GM18861 (cell line): Measurements from ENCODE around the gene RUFY3.
"Not testable (repeated sequence)": the region's sequence is repeated elsewhere in the genome, so short reads cannot be mapped to it uniquely, and the experiment has no call there.

ENCODE experiments used
- ATAC-seq: cut with Tn5 transposase; IDR thresholded peaks from one replicate; pipeline ENCODE4 v1.9.1; 2021; ENCODE audit not compliant: unreplicated experiment

RUFY3 gene

DNA sequence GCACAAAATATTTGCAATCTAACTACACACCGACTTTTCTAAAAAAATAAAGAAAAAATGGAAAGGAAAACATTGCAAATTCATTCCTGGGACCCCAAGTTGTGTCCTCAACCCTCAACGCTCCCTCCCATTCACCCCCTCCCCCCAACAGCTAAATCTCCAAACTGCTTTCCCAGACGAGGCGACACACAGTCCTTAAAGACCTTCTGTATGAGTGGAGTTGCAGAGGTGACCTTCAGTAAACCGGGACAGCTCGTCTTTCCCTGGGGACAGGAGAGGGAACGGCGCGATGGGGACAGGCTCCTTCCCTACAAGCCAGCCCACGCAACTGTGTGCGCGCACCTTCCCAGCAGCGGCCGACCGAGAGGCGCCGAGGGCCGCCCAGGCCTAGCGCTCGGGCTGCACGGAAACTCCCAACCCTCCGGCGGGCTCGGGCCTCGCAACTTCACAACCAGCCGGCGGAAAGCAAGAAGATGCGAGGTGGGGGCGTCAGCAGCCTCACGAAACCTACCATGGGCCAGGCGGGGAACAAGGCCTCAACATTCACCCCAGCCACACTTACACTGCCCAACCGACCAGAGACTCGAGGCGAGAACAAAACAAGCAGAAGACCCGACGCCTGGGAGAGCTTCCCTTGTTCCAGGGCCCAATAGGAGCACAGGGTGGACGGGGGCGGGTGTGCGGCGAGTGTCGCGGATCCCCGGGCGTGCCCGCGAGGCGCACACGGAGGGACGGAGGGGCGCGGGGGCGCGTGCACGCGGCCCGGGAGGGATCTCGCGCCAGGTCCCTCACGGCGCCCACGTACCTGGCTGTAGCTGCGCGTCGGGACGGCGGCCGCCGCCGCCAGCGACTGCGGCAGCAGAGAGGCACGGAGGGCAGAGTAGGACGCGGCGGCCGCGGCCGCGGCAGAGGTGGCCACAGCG, 117.2 kb downstream of the RUFY3 start:
- ATAC-seq = peak; percentile 35

DNA sequence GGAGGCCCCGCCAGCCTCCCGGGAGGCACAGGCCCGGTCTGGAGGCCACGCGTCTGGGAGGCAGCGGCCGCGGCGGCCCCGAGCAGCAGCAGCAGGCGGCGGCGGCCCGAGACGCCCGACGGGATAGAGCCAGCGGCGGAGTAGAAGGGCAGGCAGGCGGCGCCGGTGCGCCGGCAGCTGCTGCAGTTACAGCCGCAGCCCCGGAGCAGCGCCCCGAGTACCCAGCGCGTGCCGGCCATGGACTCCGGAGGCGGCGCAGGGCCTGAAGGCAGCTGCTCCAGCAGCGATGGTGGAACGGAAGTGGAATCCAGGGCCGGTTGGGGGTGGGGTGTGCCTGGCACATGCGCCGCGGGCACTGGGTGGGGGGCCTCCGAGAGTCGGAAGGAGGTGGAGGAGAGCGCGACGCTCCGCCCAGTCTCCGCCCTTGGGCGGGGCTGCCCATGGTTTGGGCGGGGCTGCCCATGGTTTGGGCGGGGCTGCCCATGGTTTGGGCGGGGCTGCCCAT, 117.9 kb downstream of the RUFY3 start, which contains the start of gene GRSF1:
Gene GRSF1 (minus strand): TSS at position 302 of the 505 bp plus-strand sequence. CDS start 63 bp downstream, at position 239.
- peak; percentile 43 for ATAC-seq

DNA sequence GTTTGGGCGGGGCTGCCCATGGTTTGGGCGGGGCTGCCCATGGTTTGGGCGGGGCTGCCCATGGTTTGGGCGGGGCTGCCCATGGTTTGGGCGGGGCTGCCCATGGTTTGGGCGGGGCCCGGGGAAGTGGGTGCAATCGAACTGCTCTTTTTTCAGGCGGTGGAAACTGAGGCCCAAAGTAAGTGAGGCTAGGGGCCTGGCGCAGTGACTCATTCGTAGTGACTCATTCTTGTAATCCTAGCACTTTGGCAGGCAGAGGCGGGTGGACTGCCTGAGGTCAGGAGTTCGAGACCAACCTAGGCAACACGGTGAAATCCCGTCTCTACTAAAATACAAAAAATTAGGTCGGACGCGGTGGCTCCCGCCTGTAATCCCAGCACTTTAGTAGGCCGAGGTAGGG, 118.4 kb downstream of the RUFY3 start:
- not testable (repeated sequence) for ATAC-seq

DNA sequence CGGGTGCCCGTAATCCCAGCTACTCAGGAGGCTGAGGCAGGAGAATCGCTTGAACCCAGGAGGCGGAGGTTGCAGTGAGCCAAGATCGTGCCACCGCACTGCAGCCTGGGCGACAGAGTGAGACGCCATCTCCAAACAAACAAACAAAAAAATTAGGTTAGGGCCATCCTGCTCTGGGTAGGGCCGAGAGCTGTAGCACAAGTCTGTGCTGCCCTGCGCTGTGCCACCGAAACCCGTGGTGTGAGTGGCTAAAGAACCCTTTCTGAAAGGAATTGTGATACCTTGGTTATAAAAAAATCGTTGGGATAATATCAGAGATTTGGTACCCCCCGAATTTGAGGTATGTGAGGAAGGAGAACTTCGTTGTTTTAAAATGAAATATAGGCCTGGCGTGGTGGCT, 118.9 kb downstream of the RUFY3 start:
- ATAC-seq = not testable (repeated sequence)

DNA sequence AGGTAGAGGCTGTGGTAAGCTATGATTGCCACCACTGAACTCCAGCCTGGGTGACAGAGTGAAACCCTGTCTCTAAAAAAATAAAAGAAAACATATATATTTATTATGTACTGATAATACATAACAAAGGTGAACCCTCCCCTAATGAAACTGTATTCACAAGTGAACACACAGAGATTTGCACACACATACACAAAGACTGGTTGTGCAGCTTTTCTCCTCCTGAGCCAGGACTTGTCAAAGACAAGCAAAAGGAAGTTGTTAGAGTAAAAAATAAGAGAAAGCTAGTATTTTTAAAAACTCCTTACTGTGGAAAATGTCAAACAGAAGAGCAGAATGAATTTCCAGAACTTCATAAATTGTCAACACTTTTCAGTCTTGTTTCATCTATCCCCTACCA, 119.4 kb downstream of the RUFY3 start:
- no peak for ATAC-seq

DNA sequence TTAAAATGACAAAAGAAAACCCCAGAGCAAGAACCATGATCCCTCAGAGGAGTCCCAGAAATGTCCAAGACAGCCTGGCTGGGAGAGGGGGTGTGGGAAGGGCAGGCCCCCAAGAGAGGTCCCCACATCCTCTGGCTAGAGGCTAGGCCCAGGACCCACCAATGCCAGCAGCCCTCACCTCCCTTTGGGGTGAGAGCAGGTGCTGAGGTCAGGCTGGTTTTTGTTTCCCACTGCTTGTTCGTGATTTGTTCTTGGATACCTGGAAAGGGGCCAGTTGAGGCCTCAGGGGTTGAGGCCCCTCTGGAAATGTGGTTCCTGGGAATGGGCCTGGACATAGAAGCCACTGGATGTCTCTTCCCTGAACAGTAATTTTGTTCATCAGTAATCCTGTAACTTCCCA, 120.2 kb downstream of the RUFY3 start:
- no peak for ATAC-seq

DNA sequence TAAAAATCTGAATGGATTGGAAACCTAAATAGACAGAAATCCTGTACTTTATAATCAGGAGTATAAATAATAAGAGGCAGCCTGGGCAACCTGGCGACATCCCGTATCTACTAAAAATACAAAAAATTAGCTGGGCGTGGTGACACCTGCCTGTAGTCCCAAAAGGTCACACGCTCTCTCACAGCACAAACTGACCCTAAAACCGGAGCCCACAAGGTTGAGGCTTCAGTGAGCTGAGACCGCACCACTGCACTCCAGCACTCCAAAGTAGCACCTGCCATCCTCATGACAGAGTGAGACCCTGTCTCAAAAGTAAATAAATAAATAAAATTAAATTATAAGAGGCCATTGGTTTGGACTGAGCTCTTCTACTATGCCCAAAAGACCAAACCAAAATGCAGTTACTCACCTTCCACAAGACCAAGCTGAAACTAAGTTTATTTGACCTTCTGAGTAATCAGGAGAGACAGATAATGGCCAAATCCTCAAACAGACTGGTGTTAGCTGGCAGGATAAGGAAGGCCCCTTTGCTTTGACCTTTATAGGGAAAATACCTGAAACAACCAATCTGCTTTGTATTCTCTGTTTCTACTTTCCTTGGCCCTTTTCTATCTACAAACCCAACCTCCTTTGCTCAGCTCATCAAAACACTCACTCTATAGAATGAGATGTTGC, 121.1 kb downstream of the RUFY3 start:
- peak; percentile 32 for ATAC-seq

DNA sequence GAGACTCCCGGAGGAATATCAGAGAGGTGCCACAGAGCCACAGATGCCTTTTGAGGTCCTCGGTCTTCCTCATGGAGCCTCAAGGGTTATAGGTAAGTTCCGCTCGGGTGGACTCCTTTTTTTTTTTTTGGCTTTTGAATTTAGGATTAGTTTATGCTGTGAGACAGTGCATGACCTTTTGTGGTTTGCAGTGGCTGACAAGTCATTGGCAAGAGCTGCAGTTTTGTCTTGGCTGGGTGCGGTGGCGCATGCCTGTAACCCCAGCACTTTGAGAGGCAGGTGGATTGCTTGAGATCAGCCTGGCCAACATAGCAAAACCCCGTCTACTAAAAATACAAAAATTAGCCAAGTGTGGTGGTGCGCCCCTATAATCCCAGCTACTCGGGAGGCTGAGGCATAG, 122.4 kb downstream of the RUFY3 start:
- peak; percentile 36 for ATAC-seq

DNA sequence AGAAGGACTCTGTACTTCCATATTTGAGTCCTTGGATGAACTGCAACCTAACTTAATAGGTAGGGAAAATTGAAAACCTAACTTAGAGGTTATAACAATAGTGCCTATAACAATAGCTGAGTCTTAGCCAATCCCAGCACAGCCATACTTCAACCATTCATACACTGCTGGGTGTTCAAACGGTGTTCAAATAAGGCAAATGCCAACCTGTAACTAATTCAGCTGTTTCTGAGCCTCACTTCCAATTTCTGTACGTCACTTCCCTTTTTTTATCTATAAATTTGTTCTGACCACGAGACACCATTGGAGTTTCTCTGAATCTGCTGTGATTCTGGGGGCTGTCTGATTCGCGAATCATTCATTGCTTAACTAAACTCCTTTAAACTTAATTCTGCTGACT, 127.5 kb downstream of the RUFY3 start:
- no peak for ATAC-seq

DNA sequence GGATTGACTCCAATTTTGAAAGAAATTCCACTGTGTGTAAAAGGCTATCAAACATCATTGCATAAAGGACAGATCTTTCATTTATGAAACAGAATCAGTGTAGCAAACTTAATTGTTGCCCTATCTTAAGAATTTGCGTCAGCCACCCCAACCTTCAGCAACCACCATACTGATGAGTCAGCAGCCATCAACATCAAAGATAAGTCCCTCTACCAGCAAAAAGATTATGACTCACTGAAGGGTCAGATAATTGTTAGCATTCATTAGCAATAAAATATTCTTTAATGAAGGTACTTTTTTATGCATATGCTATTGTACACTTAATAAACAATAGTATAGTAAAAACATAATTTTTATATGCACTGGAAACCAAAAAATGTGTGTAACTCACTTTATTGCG, 133.7 kb downstream of the RUFY3 start:
- no peak for ATAC-seq
